Measurements from ENCODE around the gene ASB10. TPM values are rescaled to one million over a fixed set of nuclear protein-coding genes. Genes with fewer than 3 reads are reported as not detected.

ASB10 gene
- total RNA-seq, 1 experiment from 2014 or later: not detected

DNA sequence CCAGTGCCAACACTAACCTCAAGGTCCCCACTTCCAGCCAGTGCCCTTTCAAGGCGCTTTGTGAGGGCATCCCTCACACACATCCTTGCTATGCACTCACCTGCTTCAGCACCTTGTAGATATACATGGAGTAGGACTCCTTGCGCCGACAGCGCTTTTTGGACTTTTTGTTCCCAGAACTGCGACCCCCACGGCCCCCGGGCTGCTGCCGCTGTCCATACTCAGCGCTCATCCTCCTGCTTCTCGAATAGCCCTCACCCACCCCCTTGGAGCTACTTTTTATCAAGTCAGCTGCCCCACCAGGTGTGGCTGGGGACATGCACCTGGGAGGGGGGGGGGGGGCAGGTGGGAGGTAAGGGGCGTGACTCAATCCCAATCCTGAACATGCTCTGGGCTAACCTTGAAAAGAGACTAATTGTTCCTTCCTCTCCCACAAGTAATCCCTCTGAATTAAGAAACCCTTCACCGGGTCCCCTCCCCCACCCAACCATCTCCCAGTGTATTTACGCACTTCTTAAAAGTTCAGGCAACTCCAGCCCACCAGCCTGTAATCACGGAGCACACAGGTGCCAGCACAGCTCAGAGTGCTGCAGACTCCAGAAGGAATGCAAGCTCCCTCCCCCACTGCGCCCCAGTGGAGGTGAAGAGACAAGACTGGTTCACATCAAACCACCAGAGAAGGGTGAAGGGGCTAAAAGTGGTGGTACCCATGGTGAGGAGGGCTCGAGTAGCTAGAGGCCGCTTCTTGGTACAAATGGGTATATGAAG lies 23.2 kb upstream of the ASB10 start, which contains the start of gene H2BK1:
Gene H2BK1, minus strand, starts transcription at position 402 of the 768 bp plus-strand sequence. Its CDS starts 170 bp downstream, at position 232.
- DNase-seq (ENCODE audit: low read depth): no peak

GRCh38 chr7:151209588-151209987 lies 22.5 kb upstream of the ASB10 start:
- no peak for DNase-seq (ENCODE audit: low read depth)

DNA sequence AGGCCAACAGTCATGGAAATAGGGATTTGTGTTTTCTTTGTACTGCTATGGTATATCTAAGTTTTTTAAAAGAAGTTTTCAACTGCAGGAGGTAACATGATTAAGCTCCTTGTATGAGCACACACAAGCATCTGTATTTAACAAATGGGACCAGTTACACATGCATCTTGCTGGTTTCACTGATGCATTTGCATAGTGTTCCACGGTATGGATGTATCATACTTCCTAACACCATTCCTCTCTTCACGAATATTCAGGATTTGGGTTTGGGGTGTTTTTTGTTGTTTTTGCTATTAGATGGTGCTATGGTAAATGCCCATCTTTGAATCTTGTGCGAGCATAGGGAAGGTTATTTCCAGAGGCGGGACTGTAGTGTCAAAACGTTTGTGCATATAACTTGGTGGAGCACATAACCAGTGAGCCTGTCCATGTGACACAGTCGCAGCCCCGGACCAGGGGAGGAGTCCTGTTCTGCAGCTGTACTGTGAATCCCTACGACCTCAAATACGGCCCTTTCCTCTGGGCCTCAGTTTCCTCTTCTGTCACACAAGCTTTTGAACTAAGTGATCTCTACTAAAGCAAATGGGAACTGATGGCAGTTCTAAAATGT lies 21.3 kb upstream of the ASB10 start:
- no peak for DNase-seq (ENCODE audit: low read depth)

GRCh38 chr7:151207804-151208203 lies 20.8 kb upstream of the ASB10 start:
- DNase-seq (ENCODE audit: low read depth): no peak

DNA sequence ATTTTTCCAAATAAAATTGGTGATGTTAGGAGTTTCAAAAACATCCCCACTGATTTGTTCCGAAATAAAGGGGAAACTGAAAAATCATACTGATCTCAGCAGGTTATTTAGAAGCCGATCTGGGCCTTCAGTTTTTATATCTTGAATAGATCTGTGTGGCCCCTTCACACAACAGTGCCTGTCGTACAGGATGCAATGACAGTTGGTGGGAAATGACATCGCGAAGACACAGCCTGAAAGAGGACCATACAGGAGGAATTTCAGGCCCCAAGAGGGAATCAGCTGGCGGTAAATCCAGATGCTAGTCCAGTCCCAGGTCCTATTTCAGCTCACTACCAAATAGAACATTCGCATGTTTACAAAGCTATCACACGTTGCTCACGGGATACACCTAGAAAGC lies 20.3 kb upstream of the ASB10 start:
- DNase-seq (ENCODE audit: low read depth): no peak

DNA sequence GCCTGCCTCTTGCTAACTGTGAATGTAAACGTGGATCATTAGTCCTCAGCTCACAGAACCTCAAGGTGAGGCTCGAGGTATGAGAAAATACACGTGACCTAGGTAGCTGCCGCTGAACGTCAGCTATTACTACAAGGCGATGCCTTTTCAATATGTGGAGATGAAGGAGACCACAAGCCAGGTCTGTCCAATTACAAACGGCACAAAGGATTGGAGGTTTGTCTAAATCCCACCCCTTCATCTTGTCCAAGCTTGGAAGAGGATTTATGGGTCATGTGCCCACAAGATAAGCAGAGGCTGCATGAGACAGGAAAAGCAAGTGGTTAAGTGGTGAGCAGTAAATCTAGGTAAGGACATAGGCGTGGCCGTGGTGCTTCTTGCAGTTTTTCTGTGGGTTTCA lies 19.9 kb upstream of the ASB10 start:
- DNase-seq (ENCODE audit: low read depth): peak; percentile 7

GRCh38 chr7:151205730-151206129 lies 18.7 kb upstream of the ASB10 start:
- no peak for DNase-seq (ENCODE audit: low read depth)

DNA sequence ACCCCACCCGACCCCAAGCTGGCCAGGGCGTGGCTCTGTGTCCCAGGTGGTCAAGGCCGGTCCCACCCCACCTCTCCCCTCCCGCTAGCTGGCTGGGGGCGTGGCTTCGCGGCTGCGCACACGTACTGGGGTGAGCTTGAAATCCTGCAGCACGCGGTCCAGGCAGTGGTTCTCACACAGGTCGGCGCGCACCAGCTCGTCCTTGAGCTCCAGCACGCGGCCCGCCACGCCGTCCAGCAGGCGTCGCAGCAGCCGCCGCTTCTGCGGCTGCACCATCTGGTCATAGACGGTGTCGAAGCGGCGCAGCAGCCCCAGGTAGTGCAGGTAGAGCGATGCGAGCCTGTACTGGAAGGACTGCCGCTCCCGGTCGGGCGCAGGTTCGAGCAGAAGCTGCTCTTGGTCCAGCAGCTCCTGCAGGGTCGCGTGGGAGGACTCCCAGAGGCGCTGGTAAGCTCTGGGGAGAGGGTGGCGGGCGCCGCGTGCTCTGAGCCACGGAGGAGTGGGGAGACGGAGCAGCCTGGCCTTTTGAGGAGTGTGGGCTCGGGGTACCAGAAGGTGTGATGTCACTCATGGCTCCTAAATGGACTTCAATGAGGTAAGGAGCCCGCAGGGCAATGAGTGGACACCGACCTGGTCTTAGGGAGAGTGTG lies 17.5 kb upstream of the ASB10 start:
- no peak for DNase-seq (ENCODE audit: low read depth)

DNA sequence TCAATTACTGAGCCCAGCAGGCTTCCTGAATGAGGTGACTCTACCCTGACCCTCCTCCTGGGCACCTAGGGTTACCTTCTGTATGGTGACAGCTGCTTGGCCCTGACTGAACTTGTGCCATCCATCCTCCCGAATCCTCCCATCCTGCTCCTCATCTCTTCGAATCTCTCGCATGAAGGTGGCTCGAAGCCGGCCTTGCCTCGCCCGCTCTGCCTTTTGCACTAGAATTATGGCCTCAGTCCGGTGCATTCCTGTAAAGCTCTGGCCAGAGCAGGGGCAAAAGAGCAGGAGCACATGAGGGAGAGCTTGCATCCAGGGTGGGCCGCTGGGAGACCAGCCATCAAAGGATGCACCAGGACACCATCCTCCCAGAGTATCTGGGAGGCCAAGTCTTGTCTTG lies 15.8 kb upstream of the ASB10 start:
- no peak for DNase-seq (ENCODE audit: low read depth)

- no peak for DNase-seq (ENCODE audit: low read depth)
Observed at GRCh38 chr7:151201751-151202150, 14.7 kb upstream of the ASB10 start.

DNA sequence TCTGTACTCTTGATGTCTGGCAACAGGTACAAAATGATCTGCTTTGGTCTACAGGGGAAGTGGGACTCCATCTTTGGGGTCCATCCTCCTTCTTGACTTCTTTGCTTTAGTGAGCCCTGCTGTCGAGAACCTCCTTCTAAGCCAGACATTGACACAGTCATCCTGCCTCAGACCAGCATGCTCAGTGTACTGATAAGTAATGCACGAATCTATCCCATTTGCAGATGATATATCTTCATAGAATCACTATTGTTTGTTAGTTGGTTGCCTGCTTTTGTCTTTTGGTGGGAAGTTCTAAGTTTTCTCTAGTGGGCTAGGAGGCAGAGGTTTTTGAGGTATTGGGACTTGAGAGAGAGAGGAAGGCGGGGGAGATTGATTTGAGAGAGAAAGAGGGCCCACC lies 14.3 kb upstream of the ASB10 start:
- DNase-seq (ENCODE audit: low read depth): no peak

GRCh38 chr7:151198945-151199848 lies 12.1 kb upstream of the ASB10 start:
- DNase-seq (ENCODE audit: low read depth): no peak

DNA sequence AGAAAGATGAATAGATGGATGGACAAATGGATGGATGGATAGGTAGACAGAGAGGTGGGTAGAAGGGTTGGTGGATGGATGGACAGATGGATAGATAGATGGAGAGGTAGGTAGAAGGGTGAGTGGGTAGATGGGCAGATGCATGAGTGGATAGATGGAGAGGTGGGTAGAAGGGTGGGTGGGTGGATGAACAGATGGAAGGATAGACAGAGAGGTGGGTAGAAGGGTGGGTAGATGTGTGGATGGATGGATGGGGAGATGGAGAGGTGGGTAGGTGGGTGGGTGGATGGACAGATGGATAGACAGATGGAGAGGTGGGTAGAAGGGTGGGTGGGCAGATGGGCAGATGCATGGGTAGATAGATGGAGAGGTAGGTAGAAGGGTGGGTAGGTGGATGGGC lies 10.9 kb upstream of the ASB10 start:
- no peak for DNase-seq (ENCODE audit: low read depth)

GRCh38 chr7:151195616-151196450 lies 8.8 kb upstream of the ASB10 start:
- no peak for DNase-seq (ENCODE audit: low read depth)

DNA sequence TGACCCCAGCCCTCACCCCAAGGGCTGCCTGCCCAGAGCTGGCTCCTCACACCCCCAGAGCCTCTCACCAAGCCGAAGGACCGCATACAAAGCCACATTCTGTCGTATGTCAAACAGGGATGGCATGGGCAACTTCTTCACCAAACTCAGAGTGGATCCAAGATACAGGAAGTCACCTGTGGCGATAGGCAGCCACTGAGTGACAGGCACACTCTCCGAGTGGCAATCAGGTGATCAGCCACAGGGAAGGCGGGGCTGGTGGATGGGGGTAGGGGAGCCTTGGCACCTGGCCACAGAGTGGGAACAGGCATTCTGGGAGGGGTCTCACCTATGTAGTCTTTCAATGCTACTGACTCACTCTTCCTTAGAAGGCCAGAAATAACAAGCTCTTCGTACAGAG lies 7.1 kb upstream of the ASB10 start:
- DNase-seq (ENCODE audit: low read depth): no peak

- DNase-seq (ENCODE audit: low read depth): no peak
Observed at GRCh38 chr7:151193203-151193978, 6.3 kb upstream of the ASB10 start.

- DNase-seq (ENCODE audit: low read depth): no peak
Observed at GRCh38 chr7:151192002-151192539, 5.0 kb upstream of the ASB10 start.

DNA sequence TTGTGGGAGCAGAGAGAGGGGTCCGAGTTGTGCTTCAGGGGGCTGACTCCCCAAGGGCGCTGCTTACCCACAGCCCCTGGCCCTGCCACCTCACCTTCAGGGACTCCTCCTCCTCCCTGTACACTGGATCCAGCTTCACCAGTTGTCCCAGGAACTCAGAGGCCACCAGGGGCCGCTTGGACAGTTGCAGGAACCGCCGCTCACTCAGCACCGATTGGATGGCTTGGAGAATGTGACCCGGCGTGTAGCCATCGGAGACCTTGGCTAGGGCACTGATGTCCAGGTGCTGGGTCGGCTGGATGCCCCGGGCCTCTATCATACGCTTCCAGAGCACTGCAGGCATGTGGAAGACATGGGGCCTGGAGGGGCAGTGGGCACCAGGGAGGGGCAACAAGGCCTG lies 4.5 kb upstream of the ASB10 start:
- no peak for DNase-seq (ENCODE audit: low read depth)

- DNase-seq (ENCODE audit: low read depth): no peak
Observed at GRCh38 chr7:151189038-151189437, 2.0 kb upstream of the ASB10 start.

DNA sequence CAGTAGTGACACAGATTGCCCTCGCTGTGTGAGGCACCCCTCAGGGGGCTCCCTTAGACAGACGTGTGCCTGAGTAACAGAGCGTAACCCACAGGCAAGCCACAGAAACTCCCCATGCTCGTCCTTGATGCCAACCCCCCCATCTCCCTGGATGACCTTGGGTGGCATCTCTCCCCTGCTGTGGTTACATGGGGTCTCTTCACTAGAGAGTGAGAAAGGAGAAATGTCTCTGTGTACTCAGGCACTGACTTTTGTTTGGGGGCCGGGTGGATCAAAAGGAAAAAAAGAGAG lies 1.1 kb upstream of the ASB10 start:
- no peak for DNase-seq (ENCODE audit: low read depth)

Data from HT1080 (cell line).